Renal cortex interstitium (tissue), 11 donors: ENCODE data around the gene ARID1A. TPM values are rescaled to one million over a fixed set of nuclear protein-coding genes. Genes with fewer than 3 reads are reported as not detected.
"Not testable (repeated sequence)": the region's sequence is repeated elsewhere in the genome, so short reads cannot be mapped to it uniquely, and the experiment has no call there.

Experiments
- DNase-seq, 11 donors: peaks; one replicate each; pipeline ENCODE4 v3.0.0-alpha.2; 2013; ENCODE audit warnings: low read depth in 9 of 11, low spot score in 4 of 11; ENCODE audit errors: extremely low read depth in 1 of 11
- polyA plus RNA-seq, 3 donors: library from polyadenylated mRNA; unstranded; fragments of 120-200 nt; gene quantifications; one replicate each; pipeline ENCODE4 v1.2.1, GENCODE V29; 2013; ENCODE audit not compliant: insufficient read length in 3 of 3

Gene ARID1A
- polyA plus RNA-seq, 3 donors: 95.4 to 107 (median 100) TPM

GRCh38 chr1:26791148-26791547 lies 95.3 kb downstream of the ARID1A start:
- DNase-seq: no peak

- DNase-seq: no peak
Measured at GRCh38 chr1:26791626-26792025, 95.8 kb downstream of the ARID1A start.

- no peak for DNase-seq
Measured at GRCh38 chr1:26792924-26793323, 97.1 kb downstream of the ARID1A start.

GRCh38 chr1:26794391-26794790 lies 98.6 kb downstream of the ARID1A start:
- no peak for DNase-seq

- no peak for DNase-seq
Measured at GRCh38 chr1:26797627-26798026, 101.8 kb downstream of the ARID1A start.

- DNase-seq: no peak
Measured at GRCh38 chr1:26799479-26800142, 103.8 kb downstream of the ARID1A start.

- DNase-seq: not testable (repeated sequence)
Measured at GRCh38 chr1:26803932-26804331, 108.1 kb downstream of the ARID1A start.

GRCh38 chr1:26810105-26810504 lies 114.3 kb downstream of the ARID1A start:
- peak in 3 of 11 donors; percentile 51 to 73 (median 67) for DNase-seq

- DNase-seq: no peak
Measured at GRCh38 chr1:26811057-26811456, 115.2 kb downstream of the ARID1A start.

GRCh38 chr1:26811708-26812107 lies 115.9 kb downstream of the ARID1A start:
- DNase-seq: no peak

GRCh38 chr1:26814377-26814776 lies 118.6 kb downstream of the ARID1A start:
- no peak for DNase-seq

GRCh38 chr1:26814893-26815292 lies 119.1 kb downstream of the ARID1A start:
- no peak for DNase-seq

GRCh38 chr1:26820784-26821269 lies 125.0 kb downstream of the ARID1A start:
- no peak for DNase-seq

- no peak for DNase-seq
Measured at GRCh38 chr1:26822737-26823395, 127.1 kb downstream of the ARID1A start.

- DNase-seq: no peak
Measured at GRCh38 chr1:26824731-26825130, 128.9 kb downstream of the ARID1A start.

- peak in 10 of 11 donors; percentile 19 to 72 (median 47) for DNase-seq
Measured at GRCh38 chr1:26826261-26827105, 130.7 kb downstream of the ARID1A start, which contains the start of gene ZDHHC18. Gene ZDHHC18 (plus strand): TSS chr1:26826688. CDS start chr1:26826805, 117 bp downstream.

- no peak for DNase-seq
Measured at GRCh38 chr1:26827106-26827604, 131.3 kb downstream of the ARID1A start.

- DNase-seq: peak in 4 of 11 donors; percentile 28 to 38 (median 30)
Measured at GRCh38 chr1:26827663-26828062, 131.8 kb downstream of the ARID1A start.

GRCh38 chr1:26828411-26828991 lies 132.7 kb downstream of the ARID1A start:
- no peak for DNase-seq
